Fibroblast of lung (primary cell): ENCODE results near the gene FAM193B. TPM values are rescaled to one million over a fixed set of nuclear protein-coding genes. Genes with fewer than 3 reads are reported as not detected.
"Not testable (repeated sequence)": the region's sequence is repeated elsewhere in the genome, so short reads cannot be mapped to it uniquely, and the experiment has no call there.

Source experiments
- DNase-seq, 2 donors: peaks; one replicate each; pipeline versions ENCODE4 v3.0.0 to v3.0.0-alpha.2; 2010; ENCODE audit warnings: low read depth in 2 of 2
- H2AFZ ChIP-seq: 2 replicates; pipeline ENCODE4 v1.5.1; 2012; ENCODE audit warnings: low read length, control low read depth, inconsistent platforms
- H3K27ac ChIP-seq: 2 replicates; pipeline ENCODE4 v1.5.1; 2011; ENCODE audit warnings: low read length, control low read depth; ENCODE audit not compliant: insufficient read depth
- H3K27me3 ChIP-seq: 2 replicates; pipeline ENCODE4 v1.5.1; 2011; ENCODE audit warnings: mild to moderate bottlenecking, low read length; ENCODE audit not compliant: control insufficient read depth, insufficient read depth
- H3K36me3 ChIP-seq: 2 replicates; pipeline ENCODE4 v1.5.1; 2011; ENCODE audit warnings: low read length; ENCODE audit not compliant: control insufficient read depth, insufficient read depth
- H3K4me1 ChIP-seq: 2 replicates; pipeline ENCODE4 v1.5.1; 2011; ENCODE audit warnings: low read length; ENCODE audit not compliant: control insufficient read depth, insufficient read depth; ENCODE audit errors: extremely low read depth
- H3K4me2 ChIP-seq: 2 replicates; pipeline ENCODE4 v1.5.1; 2011; ENCODE audit warnings: low read length, control low read depth; ENCODE audit not compliant: insufficient read depth; ENCODE audit errors: extremely low read depth
- H3K4me3 ChIP-seq, 4 experiments: fragments of 200-600 bp in 1 of 4; sonication (generic) in 1 of 4; replicated peaks in 1 of 4; 2 replicates each; pipeline ENCODE4 v1.5.1; 2011 to 2016; ENCODE audit warnings: low read length in 4 of 4, low read depth in 3 of 4, mild to moderate bottlenecking in 3 of 4, control low read depth in 2 of 4, inconsistent platforms in 1 of 4, mixed read lengths in 1 of 4; ENCODE audit not compliant: insufficient read depth in 1 of 4; ENCODE audit errors: control extremely low read depth in 1 of 4
- H3K79me2 ChIP-seq: 2 replicates; pipeline ENCODE4 v1.5.1; 2012; ENCODE audit warnings: mild to moderate bottlenecking, low read length, inconsistent platforms; ENCODE audit not compliant: control insufficient read depth, insufficient read depth
- H3K9ac ChIP-seq: 2 replicates; pipeline ENCODE4 v1.5.1; 2011; ENCODE audit warnings: mild to moderate bottlenecking, low read length, control low read depth; ENCODE audit not compliant: insufficient read depth
- H3K9me3 ChIP-seq: 2 replicates; pipeline ENCODE4 v1.5.1; 2012; ENCODE audit warnings: low read depth, low read length; ENCODE audit not compliant: control insufficient read depth, insufficient read depth
- H4K20me1 ChIP-seq: 2 replicates; pipeline ENCODE4 v1.5.1; 2011; ENCODE audit warnings: low read length; ENCODE audit not compliant: control insufficient read depth, insufficient read depth; ENCODE audit errors: extremely low read depth
- CTCF ChIP-seq, 2 donors: IDR thresholded peaks in 1 of 2; conservative IDR thresholded peaks in 1 of 2; 1 replicate in 1 of 2; 2 replicates in 1 of 2; pipeline ENCODE4 v1.5.1; 2011 to 2012; ENCODE audit warnings: low read length in 2 of 2, control low read depth in 1 of 2, inconsistent platforms in 1 of 2, low read depth in 1 of 2, mild to moderate bottlenecking in 1 of 2
- EZH2 ChIP-seq: IDR thresholded peaks from 2 replicates; pipeline ENCODE4 v1.5.1; 2012; ENCODE audit warnings: low read length, control low read depth, mild to moderate bottlenecking; ENCODE audit errors: missing control alignments
- polyA plus RNA-seq, 2 donors: library from polyadenylated mRNA; depleted of rRNA in 1 of 2; stranded (reverse) in 1 of 2; unstranded in 1 of 2; fragments of >200 nt; gene quantifications; 2 replicates each; pipeline ENCODE4 v1.2.1, GENCODE V29; 2011 to 2012; ENCODE audit warnings: missing spikeins in 1 of 2
- total RNA-seq: library from RNA; depleted of rRNA; stranded (reverse); fragments of >200 nt; gene quantifications from 2 replicates; pipeline ENCODE4 v1.2.1, GENCODE V29; 2014

FAM193B gene
- total and polyA plus RNA-seq, 2 donors (not counting 1 experiment from before 2014, with no cell fraction given): 27.9 to 28.4 TPM

- Histone ChIP-seq H3K27ac (no peak overlapping the region), H3K4me1 (peaks cover 28% of the 10 kb centered on the region), H3K4me2 (no peak overlapping the region), H2AFZ (no peak overlapping the region), H3K27me3 (no peaks in the 10 kb centered on the region), H3K4me3 (no peak overlapping the region), H3K79me2 (peaks cover 32% of the 10 kb centered on the region), H3K36me3 (peaks cover 29% of the 10 kb centered on the region), H3K9ac (no peak overlapping the region), H3K9me3 (no peaks in the 10 kb centered on the region), H4K20me1 (no peaks in the 10 kb centered on the region)
- TF ChIP-seq EZH2 (no peak), CTCF (conservative IDR thresholded peaks at IDR 0.05 in 1 of 2, IDR thresholded peaks at IDR 0.05 in 1 of 2; ENCODE audit: low read depth in 1 of 2, low read length in 2 of 2) (no peak)
- no peak for DNase-seq
Observed at GRCh38 chr5:177536386-177536785, 18.0 kb downstream of the FAM193B start.

- TF ChIP-seq CTCF (conservative IDR thresholded peaks at IDR 0.05 in 1 of 2, IDR thresholded peaks at IDR 0.05 in 1 of 2; ENCODE audit: low read depth in 1 of 2, low read length in 2 of 2) (no peak), EZH2 (no peak)
- no peak overlapping the region for H3K4me3 ChIP-seq
- no peaks in the 10 kb centered on the region for H3K9me3 ChIP-seq
- no peaks in the 10 kb centered on the region for H4K20me1 ChIP-seq
- H3K9ac ChIP-seq: no peak overlapping the region
- H2AFZ ChIP-seq: no peak overlapping the region
- no peaks in the 10 kb centered on the region for H3K27me3 ChIP-seq
- H3K36me3 ChIP-seq: peaks cover 37% of the 10 kb centered on the region
- no peak overlapping the region for H3K27ac ChIP-seq
- peaks cover 28% of the 10 kb centered on the region for H3K4me1 ChIP-seq
- H3K79me2 ChIP-seq: peaks cover 22% of the 10 kb centered on the region
- no peak overlapping the region for H3K4me2 ChIP-seq
- DNase-seq: no peak
Observed at GRCh38 chr5:177535125-177535524, 19.2 kb downstream of the FAM193B start.

DNA sequence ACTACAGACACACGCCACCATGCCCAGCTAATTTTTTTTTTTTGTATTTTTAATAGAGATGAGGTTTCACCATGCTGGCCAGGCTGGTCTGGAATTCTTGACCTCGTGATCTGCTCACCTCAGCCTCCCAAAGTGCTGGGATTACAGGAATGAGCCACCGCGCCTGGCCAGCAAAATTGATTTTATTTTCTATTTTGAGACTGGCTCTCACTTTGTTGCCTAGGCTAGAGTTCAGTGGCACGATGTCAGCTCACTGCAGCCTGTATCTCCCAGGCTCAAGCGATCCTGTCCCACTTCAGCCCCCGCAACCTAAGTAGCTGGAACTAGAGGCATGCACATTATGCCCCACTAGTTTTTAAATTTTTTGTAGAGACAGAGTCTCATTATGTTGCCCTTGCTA lies 19.9 kb downstream of the FAM193B start:
- peaks cover 20% of the 10 kb centered on the region for H3K79me2 ChIP-seq
- H3K27me3 ChIP-seq, DNase-seq, H2AFZ ChIP-seq, H3K9me3 ChIP-seq, H3K27ac ChIP-seq, H3K4me2 ChIP-seq, H3K9ac ChIP-seq, H4K20me1 ChIP-seq, H3K4me3 ChIP-seq: not testable (repeated sequence)
- peaks cover 40% of the 10 kb centered on the region for H3K36me3 ChIP-seq
- H3K4me1 ChIP-seq: peaks cover 24% of the 10 kb centered on the region
